ENCODE measurements around the gene RUBCNL.

- TF ChIP-seq CTCF (IDR thresholded peaks at IDR 0.05; ENCODE audit: poor library complexity) (no peak), EZH2phosphoT487 (IDR thresholded peaks at IDR 0.05; ENCODE audit: low read depth, severe bottlenecking, unreplicated experiment) (no peak)
Observed at GRCh38 chr13:46313024-46313423, 74.0 kb downstream of the RUBCNL start.
